HepG2 (cell line): ENCODE results near the gene CCDC142. TPM values are rescaled to one million over a fixed set of nuclear protein-coding genes. Genes with fewer than 3 reads are reported as not detected.

Source experiments
- AKAP8 ChIP-seq: sonication (generic); formaldehyde crosslinking; IDR thresholded peaks from 2 replicates; pipeline ENCODE4 v1.5.1; 2020; ENCODE audit warnings: mild to moderate bottlenecking, missing genetic modification reagents
- CBX2 ChIP-seq, 2 experiments: fragments of 200-600 bp in 1 of 2; sonication (generic); formaldehyde crosslinking in 1 of 2; IDR thresholded peaks; 2 replicates each; pipeline versions ENCODE4 v1.7.0 to v1.8.1; 2018 to 2022; ENCODE audit warnings: low read depth in 2 of 2, low read length in 1 of 2, mild to moderate bottlenecking in 1 of 2, missing genetic modification reagents in 1 of 2
- CERS6 ChIP-seq: sonication (generic); formaldehyde crosslinking; IDR thresholded peaks from 2 replicates; pipeline ENCODE4 v1.5.0; 2020; ENCODE audit warnings: missing genetic modification reagents
- CREB3 ChIP-seq: sonication (generic); formaldehyde crosslinking; IDR thresholded peaks from 2 replicates; pipeline ENCODE4 v1.5.0; 2020; ENCODE audit warnings: missing genetic modification reagents
- POLR2AphosphoS2 ChIP-seq: IDR thresholded peaks from 2 replicates; pipeline ENCODE4 v1.6.1; 2011; ENCODE audit warnings: low read depth, low read length, improper control_type of control experiment
- RNF219 ChIP-seq: sonication (generic); formaldehyde crosslinking; IDR thresholded peaks from 2 replicates; pipeline ENCODE4 v1.5.0; 2020; ENCODE audit warnings: mild to moderate bottlenecking, missing genetic modification reagents
- SETDB1 ChIP-seq: sonication (generic); formaldehyde crosslinking; IDR thresholded peaks from 2 replicates; pipeline ENCODE4 v1.5.1; 2020; ENCODE audit warnings: missing genetic modification reagents, mild to moderate bottlenecking, borderline replicate concordance
- TRAFD1 ChIP-seq: sonication (generic); formaldehyde crosslinking; IDR thresholded peaks from 2 replicates; pipeline ENCODE4 v1.5.1; 2020; ENCODE audit warnings: missing genetic modification reagents, mild to moderate bottlenecking, borderline replicate concordance
- ZBTB20 ChIP-seq: sonication (generic); formaldehyde crosslinking; IDR thresholded peaks from 2 replicates; pipeline ENCODE4 v1.8.1; 2023; ENCODE audit warnings: missing genetic modification reagents, low read depth, mild to moderate bottlenecking, borderline replicate concordance
- ZBTB34 ChIP-seq: sonication (generic); formaldehyde crosslinking; IDR thresholded peaks from 2 replicates; pipeline ENCODE4 v1.8.0; 2022; ENCODE audit warnings: mild to moderate bottlenecking, missing genetic modification reagents
- ZNF784 ChIP-seq: sonication (generic); formaldehyde crosslinking; IDR thresholded peaks from 2 replicates; pipeline ENCODE4 v1.5.1; 2020; ENCODE audit warnings: missing genetic modification reagents, mild to moderate bottlenecking, borderline replicate concordance
- ZSCAN20 ChIP-seq: sonication (generic); formaldehyde crosslinking; IDR thresholded peaks from 2 replicates; pipeline ENCODE4 v1.4.0; 2020; ENCODE audit warnings: missing genetic modification reagents, mild to moderate bottlenecking, borderline replicate concordance
- polyA plus RNA-seq, 8 experiments: library from polyadenylated mRNA; depleted of rRNA in 3 of 8; stranded (reverse) in 7 of 8; unstranded in 1 of 8; fragments of >200 nt; fragmentation: Illumina TruSeq in 4 of 8; extraction: Trizol in 4 of 8; gene quantifications; 2 replicates each; pipeline versions ENCODE4 v1.2.1 to v1.2.3, GENCODE V29; 2011 to 2016; ENCODE audit warnings: low read depth in 4 of 8, missing spikeins in 1 of 8, mixed read lengths in 1 of 8; ENCODE audit not compliant: insufficient read depth in 1 of 8
- total RNA-seq, 5 experiments: library from RNA; depleted of rRNA; stranded (reverse); fragments of >200 nt; fragmentation: Illumina TruSeq; extraction: Trizol; gene quantifications; 2 replicates each; pipeline ENCODE4 v1.2.3, GENCODE V29; 2016; ENCODE audit warnings: low read depth in 1 of 5

CCDC142 gene
- total and polyA plus RNA-seq, 2 of the 13 experiments (the other 11 are each of a cell fraction or from before 2014, with no cell fraction given), result 14.7 to 30.4 TPM

GRCh38 chr2:74502720-74503505 is 20.1 kb upstream of the CCDC142 start (continued):
- TF ChIP-seq TRAFD1 (CRISPR knock-in tag) (no peak; the same call in 1 of the 2 replicates), CERS6 (CRISPR knock-in tag) (no peak), ZBTB20 (peak; percentile 22; the same call in 1 of the 2 replicates), SETDB1 (CRISPR knock-in tag) (no peak), ZNF784 (peak; percentile 61), ZBTB34 (CRISPR knock-in tag) (peak; percentile 45; the same call in 1 of the 2 replicates), POLR2AphosphoS2 (no peak), AKAP8 (CRISPR knock-in tag) (peak; percentile 92; the same call in 1 of the 2 replicates), CBX2 (IDR thresholded peaks at IDR 0.05; ENCODE audit: low read depth, low read length) (no peak), CBX2 (CRISPR knock-in tag; IDR thresholded peaks at IDR 0.05; ENCODE audit: low read depth) (no peak), ZSCAN20 (peak; percentile 54; the same call in 1 of the 2 replicates), CREB3 (CRISPR knock-in tag) (no peak), RNF219 (CRISPR knock-in tag) (no peak)
